ENCODE results near the gene PPM1E.

- TF ChIP-seq CTCF (IDR thresholded peaks at IDR 0.05; ENCODE audit: control extremely low read depth in 1 of 3, insufficient read depth in 1 of 3, low read depth in 1 of 3, low read length in 3 of 3) (no peak), MAX (IDR thresholded peaks at IDR 0.05) (no peak)
These were observed 243.2 kb downstream of the PPM1E start for GRCh38 chr17:58998871-58999270.

All from H1 (cell line).